Fibroblast of skin of right quadriceps (primary cell): ENCODE results near the gene PHLPP2.
A peak's percentile ranks its signal among the peaks of the same experiment; 100 is the strongest.

Source experiments
- DNase-seq: peaks from one replicate; pipeline ENCODE4 v3.0.0-alpha.2; 2013

PHLPP2 gene

GRCh38 chr16:71724320-71724751 is at the start of gene PHLPP2:
TSS of gene PHLPP2 (minus strand) at chr16:71724701. CDS start at chr16:71714795, 9,906 bp downstream.
- no peak for DNase-seq

- DNase-seq = no peak
These were observed 47.1 kb upstream of the PHLPP2 start for GRCh38 chr16:71771571-71771970.

- DNase-seq = no peak
These were observed 44.7 kb upstream of the PHLPP2 start for GRCh38 chr16:71769222-71769621.

- no peak for DNase-seq
These were observed 42.8 kb upstream of the PHLPP2 start for GRCh38 chr16:71767060-71767900.

- peak; percentile 86 for DNase-seq
These were observed 37.7 kb upstream of the PHLPP2 start for GRCh38 chr16:71762186-71762585.

GRCh38 chr16:71761097-71761496 is 36.6 kb upstream of the PHLPP2 start:
- DNase-seq = no peak

- no peak for DNase-seq
These were observed 33.8 kb upstream of the PHLPP2 start for GRCh38 chr16:71758293-71758760.

- DNase-seq = no peak
These were observed 30.2 kb upstream of the PHLPP2 start for GRCh38 chr16:71754652-71755051.

- no peak for DNase-seq
These were observed 29.6 kb upstream of the PHLPP2 start for GRCh38 chr16:71754108-71754507.

GRCh38 chr16:71748226-71748625 is 23.7 kb upstream of the PHLPP2 start:
- no peak for DNase-seq

DNA sequence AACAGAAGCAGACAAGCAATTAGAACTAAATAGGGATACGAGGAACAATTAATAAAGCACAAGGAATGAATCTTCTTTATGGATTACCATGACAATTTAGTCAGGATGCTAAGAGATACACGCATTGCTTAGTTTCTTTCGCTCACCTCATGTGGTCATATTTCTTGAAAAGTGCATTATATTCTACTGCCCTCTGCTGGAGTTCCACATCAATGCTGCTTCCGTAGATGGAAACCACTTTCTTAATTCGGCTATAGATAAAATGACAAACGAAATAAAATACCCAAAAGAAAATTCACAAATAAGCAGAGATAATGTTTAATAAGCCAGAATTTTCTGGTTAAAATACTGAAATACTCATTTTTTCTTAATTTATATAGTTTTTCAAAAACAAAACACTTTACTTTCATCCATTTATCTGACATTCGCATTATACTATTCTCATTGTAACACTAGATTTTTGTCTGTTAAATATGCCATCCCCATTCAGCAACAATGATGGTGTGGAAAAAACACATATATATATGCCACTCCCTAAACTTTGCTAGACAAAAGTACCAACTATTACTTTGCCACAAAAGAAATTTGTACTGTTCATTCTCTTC is 22.0 kb upstream of the PHLPP2 start:
- DNase-seq = peak; percentile 35

DNA sequence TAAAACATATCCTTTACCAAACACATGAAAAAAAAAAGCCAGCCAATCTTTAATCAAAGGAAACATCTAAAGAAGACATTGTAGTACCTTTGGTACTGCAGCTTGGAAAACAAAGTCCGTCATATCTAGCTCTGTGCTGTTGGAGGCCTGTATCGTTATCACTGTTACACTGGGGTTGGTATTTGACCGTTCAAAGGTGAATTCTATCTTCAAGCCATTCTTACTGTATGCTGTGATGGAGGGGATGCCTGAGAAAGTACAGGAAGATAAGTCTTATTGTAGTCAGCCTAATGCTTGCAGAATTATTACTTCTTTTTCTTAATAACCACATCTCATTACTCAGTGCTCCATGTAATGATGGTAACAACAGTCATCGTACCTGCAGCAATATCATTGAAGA is 14.4 kb upstream of the PHLPP2 start:
- DNase-seq = no peak

DNA sequence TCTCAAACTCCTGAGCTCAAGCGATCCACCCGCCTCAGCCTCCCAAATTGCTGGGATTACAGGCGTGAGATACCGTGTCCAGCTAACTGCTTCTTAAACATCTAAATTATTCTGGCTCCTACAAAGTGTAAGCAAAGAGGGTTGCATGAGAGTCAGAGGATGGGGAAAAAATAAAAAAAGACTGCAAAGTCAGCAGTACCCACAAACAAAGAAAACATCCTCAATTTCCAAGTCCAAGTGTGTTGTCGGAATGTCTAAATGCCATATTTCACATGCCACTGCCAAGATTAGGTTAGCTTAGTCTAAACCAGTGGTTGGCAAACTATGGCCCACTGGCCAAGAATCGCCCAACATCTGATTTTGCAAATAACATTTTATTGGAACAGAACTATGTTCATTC is 13.0 kb upstream of the PHLPP2 start:
- DNase-seq = no peak

GRCh38 chr16:71734511-71734910 is 10.0 kb upstream of the PHLPP2 start:
- no peak for DNase-seq

- no peak for DNase-seq
These were observed 8.1 kb upstream of the PHLPP2 start for GRCh38 chr16:71732587-71732986.

- DNase-seq = no peak
These were observed 3.2 kb upstream of the PHLPP2 start for GRCh38 chr16:71727551-71728324.

DNA sequence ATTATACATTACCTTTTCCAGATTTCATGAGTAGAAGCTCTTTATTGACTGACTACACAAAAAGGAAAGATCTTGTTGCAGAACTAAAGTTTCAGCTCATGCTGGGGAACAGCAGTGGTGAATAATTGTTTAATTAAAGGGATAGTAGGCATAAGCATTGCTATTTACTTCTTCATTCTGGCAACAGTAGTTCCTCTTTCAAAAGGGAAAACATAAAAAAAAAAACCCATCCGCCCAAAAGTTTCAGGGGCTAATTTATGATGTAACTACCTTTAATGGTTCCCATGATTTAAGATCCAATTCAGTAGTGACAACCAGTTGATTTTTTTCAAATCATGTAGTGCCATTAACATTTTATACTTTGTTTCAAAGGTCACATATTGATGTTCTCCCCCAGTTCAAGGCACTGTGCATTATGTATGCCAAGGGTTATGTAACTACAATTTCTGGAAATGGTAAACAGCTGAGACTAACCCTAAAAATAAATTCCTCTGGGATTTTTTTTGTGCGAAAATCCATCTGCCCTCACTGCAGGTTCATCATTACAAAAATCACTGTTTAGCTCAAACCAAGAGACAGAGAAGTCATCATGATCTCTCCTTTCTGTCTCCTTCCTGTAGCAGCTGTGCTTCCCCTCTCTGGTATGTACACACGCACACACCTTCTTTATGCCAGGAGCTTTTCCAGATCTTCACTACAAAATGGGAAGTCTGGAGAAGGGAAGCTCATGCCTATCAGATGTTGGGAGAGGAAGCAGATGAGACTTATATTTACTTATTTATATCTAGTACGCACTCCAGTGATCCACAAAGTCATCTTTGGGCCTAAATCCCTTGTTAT is 2.2 kb upstream of the PHLPP2 start:
- DNase-seq = no peak

- peak; percentile 65 for DNase-seq
These were observed 773 bp downstream of the PHLPP2 start for GRCh38 chr16:71723537-71724319.

DNA sequence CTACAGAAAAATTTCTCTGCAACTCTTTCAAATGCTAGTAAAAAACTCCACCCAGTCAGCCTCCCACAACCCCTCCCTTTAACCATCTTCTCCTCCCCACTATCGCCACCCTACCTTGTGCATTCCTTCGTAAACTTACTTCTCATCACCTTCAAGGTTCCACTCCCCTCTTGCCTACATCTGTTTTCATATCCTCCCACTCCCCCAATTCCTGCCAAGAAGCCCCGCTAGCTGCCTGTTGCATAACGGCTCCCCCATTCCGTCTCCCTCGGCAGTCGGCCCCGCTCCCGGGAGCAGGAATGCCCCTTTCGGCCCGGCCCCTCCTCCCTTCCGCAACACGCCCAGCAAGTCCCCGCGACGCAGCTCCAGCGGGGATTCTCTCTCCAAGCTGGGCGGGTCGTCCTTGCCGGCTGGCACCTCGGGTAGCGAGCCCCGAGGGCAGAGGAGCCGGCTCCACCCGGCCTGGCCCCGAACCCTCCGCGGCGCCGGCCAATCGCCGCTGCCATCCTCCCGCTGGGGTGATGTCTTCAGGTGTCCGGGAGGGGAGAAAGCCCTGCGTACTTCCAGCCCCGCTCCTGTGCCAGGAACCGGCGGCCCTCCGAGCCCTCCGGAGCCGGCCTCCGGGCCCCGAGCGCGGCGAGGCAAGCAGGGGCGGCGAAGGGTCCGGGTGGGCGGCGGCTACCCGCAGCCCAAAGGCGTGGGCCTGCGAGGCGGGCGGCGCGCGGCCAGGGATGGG is 1.5 kb downstream of the PHLPP2 start:
- peak; percentile 67 for DNase-seq

DNA sequence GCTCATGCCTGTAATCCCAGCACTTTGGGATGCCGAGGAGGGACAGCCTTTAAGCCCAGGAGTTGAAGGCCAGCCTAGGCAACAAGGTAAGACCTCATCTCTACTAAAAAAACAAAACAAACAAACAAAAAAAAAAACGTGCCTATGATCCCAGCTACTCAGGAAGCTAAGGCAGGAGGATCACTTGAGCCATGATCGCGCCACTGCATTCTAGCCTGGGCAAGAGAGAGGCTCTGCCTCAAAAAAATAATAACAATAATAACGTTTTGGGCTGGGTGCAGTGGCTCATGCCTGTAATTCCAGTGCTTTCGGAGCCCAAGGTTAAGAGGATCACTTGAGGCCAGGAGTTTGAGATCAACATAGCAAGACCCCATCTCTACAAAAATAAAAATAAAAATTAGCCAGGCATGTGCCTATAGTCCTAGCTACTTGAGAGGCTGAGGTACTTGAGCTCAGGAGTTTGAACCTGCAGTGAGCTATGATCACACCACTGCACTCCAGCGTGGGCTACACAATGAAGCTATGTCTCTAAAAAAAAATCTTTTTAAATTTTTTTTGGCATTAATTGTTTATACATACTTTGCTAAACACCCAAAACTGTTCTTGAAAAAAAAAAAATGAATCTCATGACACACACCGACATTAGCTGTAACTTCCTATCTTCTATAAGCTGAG is 3.3 kb downstream of the PHLPP2 start:
- DNase-seq = no peak
